HCT116 (cell line): ENCODE results near the gene ATP10B.

Experiments
- CBX3 ChIP-seq: IDR thresholded peaks from 2 replicates; pipeline ENCODE4 v1.6.1; 2012; ENCODE audit warnings: low read depth
- CTCF ChIP-seq, 3 experiments: fragments of 200-600 bp in 1 of 3; sonication (generic) in 1 of 3; IDR thresholded peaks in 2 of 3; conservative IDR thresholded peaks in 1 of 3; 2 replicates each; pipeline ENCODE4 v1.5.1; 2012 to 2017; ENCODE audit warnings: low read depth in 2 of 3, low read length in 2 of 3, antibody characterized with exemption in 1 of 3, borderline replicate concordance in 1 of 3, control low read depth in 1 of 3, mild to moderate bottlenecking in 1 of 3, mixed read lengths in 1 of 3, mixed run types in 1 of 3, moderate library complexity in 1 of 3; ENCODE audit not compliant: insufficient read depth in 1 of 3
- EZH2 ChIP-seq: fragments of 200-600 bp; sonication (generic); IDR thresholded peaks from 2 replicates; pipeline ENCODE4 v1.6.1; 2017; ENCODE audit warnings: antibody characterized with exemption, mixed run types
- EZH2phosphoT487 ChIP-seq: fragments of 200-600 bp; IDR thresholded peaks from 2 replicates; pipeline ENCODE4 v1.6.1; 2018; ENCODE audit warnings: antibody characterized with exemption, borderline replicate concordance
- POLR2A ChIP-seq: IDR thresholded peaks from 2 replicates; pipeline ENCODE4 v1.7.0; 2011; ENCODE audit warnings: borderline replicate concordance; ENCODE audit not compliant: insufficient read depth, insufficient read length; ENCODE audit errors: extremely low read depth
- POLR2AphosphoS5 ChIP-seq: IDR thresholded peaks from 2 replicates; pipeline ENCODE4 v1.6.1; 2011; ENCODE audit warnings: mild to moderate bottlenecking, low read depth, low read length, moderate library complexity

GRCh38 chr5:160788102-160788660 is 63.8 kb downstream of the ATP10B start:
- TF ChIP-seq POLR2A (no peak), POLR2AphosphoS5 (no peak), CTCF (IDR thresholded peaks at IDR 0.05 in 2 of 3, conservative IDR thresholded peaks at IDR 0.05 in 1 of 3; ENCODE audit: borderline replicate concordance in 1 of 3, insufficient read depth in 1 of 3, low read depth in 2 of 3, low read length in 2 of 3) (no peak), CBX3 (no peak), EZH2phosphoT487 (no peak), EZH2 (no peak)
